SK-N-SH treated with all-trans-retinoic acid at 6 μM for 48 hours (cell line): ENCODE data around the gene BTNL9.

Source experiments
- ATAC-seq: fragments of 200-7000 bp; cut with Tn5 transposase; 3 replicates; pipeline ENCODE4 v1.9.1; 2020; ENCODE audit warnings: mild to moderate bottlenecking, moderate library complexity
- ARNTL ChIP-seq: fragments of 450-650 bp; formaldehyde crosslinking; IDR thresholded peaks from 2 replicates; pipeline ENCODE4 v1.5.0; 2020; ENCODE audit warnings: low read depth, mild to moderate bottlenecking, moderate library complexity, borderline replicate concordance
- BACH2 ChIP-seq: fragments of 250-450 bp; sonication (Bioruptor Pico); IDR thresholded peaks from 2 replicates; pipeline ENCODE4 v1.9.0; 2021; ENCODE audit warnings: mild to moderate bottlenecking, borderline replicate concordance
- CREB5 ChIP-seq: fragments of 250-450 bp; sonication (Bioruptor Pico); IDR thresholded peaks from 2 replicates; pipeline ENCODE4 v1.5.1; 2020; ENCODE audit warnings: low read depth, mild to moderate bottlenecking, moderate library complexity
- CSDC2 ChIP-seq: fragments of 250-450 bp; sonication (Bioruptor Pico); IDR thresholded peaks from 2 replicates; pipeline ENCODE4 v1.5.0; 2020; ENCODE audit warnings: mild to moderate bottlenecking, moderate library complexity
- ESRRG ChIP-seq: fragments of 250-450 bp; sonication (Bioruptor Pico); IDR thresholded peaks from 2 replicates; pipeline ENCODE4 v1.6.1; 2021; ENCODE audit warnings: mild to moderate bottlenecking
- GLIS3 ChIP-seq: fragments of 250-450 bp; sonication (Bioruptor Pico); IDR thresholded peaks from 2 replicates; pipeline ENCODE4 v1.5.0; 2020; ENCODE audit warnings: mild to moderate bottlenecking, moderate library complexity
- ISL1 ChIP-seq: fragments of 250-450 bp; sonication (Bioruptor Pico); IDR thresholded peaks from 2 replicates; pipeline ENCODE4 v2.1.2; 2022; ENCODE audit warnings: mild to moderate bottlenecking, moderate library complexity
- OSR1 ChIP-seq: fragments of 250-450 bp; sonication (Bioruptor Pico); IDR thresholded peaks from 2 replicates; pipeline ENCODE4 v1.8.0; 2022; ENCODE audit warnings: moderate library complexity, mild to moderate bottlenecking, inconsistent platforms
- PPARA ChIP-seq: fragments of 250-450 bp; sonication (Bioruptor Pico); IDR thresholded peaks from 2 replicates; pipeline ENCODE4 v1.5.0; 2020; ENCODE audit warnings: mild to moderate bottlenecking, borderline replicate concordance
- RARB ChIP-seq: fragments of 250-450 bp; sonication (Bioruptor Pico); IDR thresholded peaks from 2 replicates; pipeline ENCODE4 v1.8.0; 2021; ENCODE audit warnings: mild to moderate bottlenecking, moderate library complexity
- SNAI2 ChIP-seq: fragments of 250-450 bp; sonication (Bioruptor Pico); IDR thresholded peaks from 2 replicates; pipeline ENCODE4 v1.5.0; 2020; ENCODE audit warnings: mild to moderate bottlenecking, moderate library complexity
- TCF4 ChIP-seq: fragments of 250-450 bp; sonication (Bioruptor Pico); IDR thresholded peaks from 2 replicates; pipeline ENCODE4 v1.8.0; 2021; ENCODE audit warnings: mild to moderate bottlenecking, moderate library complexity, borderline replicate concordance
- TOX ChIP-seq: fragments of 250-450 bp; sonication (Bioruptor Pico); IDR thresholded peaks from 2 replicates; pipeline ENCODE4 v1.8.0; 2021; ENCODE audit warnings: mild to moderate bottlenecking, moderate library complexity, borderline replicate concordance
- ZC3H10 ChIP-seq: fragments of 250-450 bp; sonication (Bioruptor Pico); IDR thresholded peaks from 2 replicates; pipeline ENCODE4 v1.5.1; 2021; ENCODE audit warnings: mild to moderate bottlenecking, moderate library complexity
- ZFP3 ChIP-seq: fragments of 250-450 bp; sonication (Bioruptor Pico); IDR thresholded peaks from 2 replicates; pipeline ENCODE4 v1.5.0; 2020; ENCODE audit warnings: mild to moderate bottlenecking, moderate library complexity
- ZFP30 ChIP-seq: fragments of 450-650 bp; formaldehyde crosslinking; IDR thresholded peaks from 2 replicates; pipeline ENCODE4 v1.5.0; 2022; ENCODE audit warnings: mild to moderate bottlenecking, moderate library complexity
- ZNF565 ChIP-seq: fragments of 450-650 bp; formaldehyde crosslinking; conservative IDR thresholded peaks from 2 replicates; pipeline ENCODE4 v1.5.0; 2020; ENCODE audit warnings: low read depth, mild to moderate bottlenecking, moderate library complexity
- ZNF70 ChIP-seq: fragments of 450-650 bp; formaldehyde crosslinking; IDR thresholded peaks from 2 replicates; pipeline ENCODE4 v1.5.0; 2020; ENCODE audit warnings: mild to moderate bottlenecking, moderate library complexity
- ZNF8 ChIP-seq: fragments of 450-650 bp; formaldehyde crosslinking; IDR thresholded peaks from 2 replicates; pipeline ENCODE4 v1.5.0; 2020; ENCODE audit warnings: mild to moderate bottlenecking, moderate library complexity
- TF ChIP-seq, protein P1 (sequence below): fragments of 250-450 bp; sonication (Bioruptor Pico); IDR thresholded peaks from 2 replicates; pipeline ENCODE4 v1.8.0; 2021; ENCODE audit warnings: low read depth, mild to moderate bottlenecking, moderate library complexity, borderline replicate concordance
- TF ChIP-seq, protein P2 (sequence below): fragments of 250-450 bp; sonication (Bioruptor Pico); IDR thresholded peaks from 2 replicates; pipeline ENCODE4 v1.8.0; 2020; ENCODE audit warnings: mild to moderate bottlenecking, moderate library complexity, borderline replicate concordance
- TF ChIP-seq, protein P3 (sequence below): fragments of 250-450 bp; sonication (Bioruptor Pico); IDR thresholded peaks from 2 replicates; pipeline ENCODE4 v1.5.0; 2020; ENCODE audit warnings: mild to moderate bottlenecking, moderate library complexity

BTNL9 gene

DNA sequence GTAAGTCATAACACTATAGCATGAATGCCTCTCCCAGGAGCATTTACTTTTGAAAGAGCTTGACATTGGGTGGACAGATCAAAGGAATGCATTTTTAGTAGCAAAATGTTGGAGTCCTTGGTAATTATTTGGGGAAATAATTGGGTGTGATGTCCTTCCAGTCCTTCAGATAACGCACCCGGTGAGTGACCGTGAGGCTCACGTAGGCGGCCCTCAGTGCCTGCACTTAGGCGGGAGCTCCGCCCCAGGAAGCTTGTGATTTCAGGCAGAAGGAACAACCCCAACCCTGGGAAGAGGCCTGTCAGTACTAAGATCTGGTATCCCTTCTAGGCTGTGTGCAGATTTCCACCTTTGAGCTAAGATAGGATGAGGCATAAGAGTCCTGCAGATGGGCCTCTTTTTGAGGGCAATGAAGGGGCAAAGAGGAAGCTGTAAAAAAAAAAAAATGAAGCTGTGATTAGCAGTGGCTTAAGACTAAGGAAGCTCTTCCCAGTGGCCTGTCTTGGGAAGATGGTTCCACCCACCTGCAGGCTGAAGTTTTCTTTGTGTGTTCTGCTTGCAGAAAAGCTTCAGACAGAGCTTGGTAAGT is 14.9 kb downstream of the BTNL9 start (continued):
- no peak for TF ChIP-seq CREB5 (CRISPR knock-in tag)
- TF ChIP-seq, all 23 proteins: peak for 0

DNA sequence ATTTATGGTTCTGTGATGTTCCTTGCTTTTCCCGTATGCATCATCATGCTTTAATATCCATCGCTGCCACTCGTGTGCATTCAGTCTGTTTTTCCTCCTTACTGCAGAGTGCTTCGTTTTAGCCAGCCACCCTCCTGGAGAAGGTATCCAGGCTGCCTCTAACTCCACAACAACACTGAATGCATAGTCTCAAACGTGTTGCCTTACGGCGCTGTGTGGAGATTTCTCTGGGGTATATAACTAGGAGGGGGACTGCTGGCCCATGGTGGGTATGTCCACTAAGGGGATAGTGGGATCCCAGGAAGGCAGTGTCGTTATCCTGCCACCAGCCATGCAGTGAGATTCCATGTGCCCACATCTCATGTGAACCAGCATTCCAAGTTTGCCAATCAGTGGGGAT is 16.4 kb downstream of the BTNL9 start:
- no peak for TF ChIP-seq ZNF565 (CRISPR knock-in tag)
- TF ChIP-seq RARB (CRISPR knock-in tag): no peak
- TF ChIP-seq ZNF8 (CRISPR knock-in tag): no peak
- TF ChIP-seq PPARA: no peak
- TF ChIP-seq TOX (CRISPR knock-in tag): no peak
- TF ChIP-seq, protein P1, sequence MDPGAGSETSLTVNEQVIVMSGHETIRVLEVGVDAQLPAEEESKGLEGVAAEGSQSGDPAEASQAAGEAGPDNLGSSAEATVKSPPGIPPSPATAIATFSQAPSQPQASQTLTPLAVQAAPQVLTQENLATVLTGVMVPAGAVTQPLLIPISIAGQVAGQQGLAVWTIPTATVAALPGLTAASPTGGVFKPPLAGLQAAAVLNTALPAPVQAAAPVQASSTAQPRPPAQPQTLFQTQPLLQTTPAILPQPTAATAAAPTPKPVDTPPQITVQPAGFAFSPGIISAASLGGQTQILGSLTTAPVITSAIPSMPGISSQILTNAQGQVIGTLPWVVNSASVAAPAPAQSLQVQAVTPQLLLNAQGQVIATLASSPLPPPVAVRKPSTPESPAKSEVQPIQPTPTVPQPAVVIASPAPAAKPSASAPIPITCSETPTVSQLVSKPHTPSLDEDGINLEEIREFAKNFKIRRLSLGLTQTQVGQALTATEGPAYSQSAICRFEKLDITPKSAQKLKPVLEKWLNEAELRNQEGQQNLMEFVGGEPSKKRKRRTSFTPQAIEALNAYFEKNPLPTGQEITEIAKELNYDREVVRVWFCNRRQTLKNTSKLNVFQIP (CRISPR knock-in tag): no peak
- no peak for TF ChIP-seq TCF4 (CRISPR knock-in tag)
- TF ChIP-seq, protein P2, sequence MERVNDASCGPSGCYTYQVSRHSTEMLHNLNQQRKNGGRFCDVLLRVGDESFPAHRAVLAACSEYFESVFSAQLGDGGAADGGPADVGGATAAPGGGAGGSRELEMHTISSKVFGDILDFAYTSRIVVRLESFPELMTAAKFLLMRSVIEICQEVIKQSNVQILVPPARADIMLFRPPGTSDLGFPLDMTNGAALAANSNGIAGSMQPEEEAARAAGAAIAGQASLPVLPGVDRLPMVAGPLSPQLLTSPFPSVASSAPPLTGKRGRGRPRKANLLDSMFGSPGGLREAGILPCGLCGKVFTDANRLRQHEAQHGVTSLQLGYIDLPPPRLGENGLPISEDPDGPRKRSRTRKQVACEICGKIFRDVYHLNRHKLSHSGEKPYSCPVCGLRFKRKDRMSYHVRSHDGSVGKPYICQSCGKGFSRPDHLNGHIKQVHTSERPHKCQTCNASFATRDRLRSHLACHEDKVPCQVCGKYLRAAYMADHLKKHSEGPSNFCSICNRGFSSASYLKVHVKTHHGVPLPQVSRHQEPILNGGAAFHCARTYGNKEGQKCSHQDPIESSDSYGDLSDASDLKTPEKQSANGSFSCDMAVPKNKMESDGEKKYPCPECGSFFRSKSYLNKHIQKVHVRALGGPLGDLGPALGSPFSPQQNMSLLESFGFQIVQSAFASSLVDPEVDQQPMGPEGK: no peak
- TF ChIP-seq ARNTL (CRISPR knock-in tag): no peak
- TF ChIP-seq SNAI2 (CRISPR knock-in tag): no peak
- TF ChIP-seq GLIS3 (CRISPR knock-in tag): no peak
- no peak for TF ChIP-seq ESRRG (CRISPR knock-in tag)
- TF ChIP-seq ZC3H10: no peak
- no peak for TF ChIP-seq ISL1 (CRISPR knock-in tag)
- TF ChIP-seq, protein P3, sequence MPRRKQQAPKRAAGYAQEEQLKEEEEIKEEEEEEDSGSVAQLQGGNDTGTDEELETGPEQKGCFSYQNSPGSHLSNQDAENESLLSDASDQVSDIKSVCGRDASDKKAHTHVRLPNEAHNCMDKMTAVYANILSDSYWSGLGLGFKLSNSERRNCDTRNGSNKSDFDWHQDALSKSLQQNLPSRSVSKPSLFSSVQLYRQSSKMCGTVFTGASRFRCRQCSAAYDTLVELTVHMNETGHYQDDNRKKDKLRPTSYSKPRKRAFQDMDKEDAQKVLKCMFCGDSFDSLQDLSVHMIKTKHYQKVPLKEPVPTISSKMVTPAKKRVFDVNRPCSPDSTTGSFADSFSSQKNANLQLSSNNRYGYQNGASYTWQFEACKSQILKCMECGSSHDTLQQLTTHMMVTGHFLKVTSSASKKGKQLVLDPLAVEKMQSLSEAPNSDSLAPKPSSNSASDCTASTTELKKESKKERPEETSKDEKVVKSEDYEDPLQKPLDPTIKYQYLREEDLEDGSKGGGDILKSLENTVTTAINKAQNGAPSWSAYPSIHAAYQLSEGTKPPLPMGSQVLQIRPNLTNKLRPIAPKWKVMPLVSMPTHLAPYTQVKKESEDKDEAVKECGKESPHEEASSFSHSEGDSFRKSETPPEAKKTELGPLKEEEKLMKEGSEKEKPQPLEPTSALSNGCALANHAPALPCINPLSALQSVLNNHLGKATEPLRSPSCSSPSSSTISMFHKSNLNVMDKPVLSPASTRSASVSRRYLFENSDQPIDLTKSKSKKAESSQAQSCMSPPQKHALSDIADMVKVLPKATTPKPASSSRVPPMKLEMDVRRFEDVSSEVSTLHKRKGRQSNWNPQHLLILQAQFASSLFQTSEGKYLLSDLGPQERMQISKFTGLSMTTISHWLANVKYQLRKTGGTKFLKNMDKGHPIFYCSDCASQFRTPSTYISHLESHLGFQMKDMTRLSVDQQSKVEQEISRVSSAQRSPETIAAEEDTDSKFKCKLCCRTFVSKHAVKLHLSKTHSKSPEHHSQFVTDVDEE (CRISPR knock-in tag): no peak
- no peak for TF ChIP-seq CSDC2 (CRISPR knock-in tag)
- TF ChIP-seq BACH2: no peak
- no peak for TF ChIP-seq ZNF70
- ATAC-seq: no peak

- TF ChIP-seq ISL1 (CRISPR knock-in tag) (no peak), OSR1 (CRISPR knock-in tag) (no peak), PPARA (no peak), ESRRG (CRISPR knock-in tag) (no peak), TOX (CRISPR knock-in tag) (no peak), GLIS3 (CRISPR knock-in tag) (no peak), ZNF565 (CRISPR knock-in tag) (no peak), ZNF70 (no peak), ZFP30 (CRISPR knock-in tag) (no peak), RARB (CRISPR knock-in tag) (no peak), CREB5 (CRISPR knock-in tag) (no peak), ZFP3 (no peak), BACH2 (no peak), TCF4 (CRISPR knock-in tag) (no peak), ARNTL (CRISPR knock-in tag) (no peak)
- TF ChIP-seq, protein P2: no peak
- TF ChIP-seq, protein P1 (CRISPR knock-in tag): no peak
- ATAC-seq: no peak
Measured at GRCh38 chr5:181058321-181058720, 18.3 kb downstream of the BTNL9 start.
